OCI-LY1 (cell line): ENCODE data around the gene NEUROD2.

Experiments
- CTCF ChIP-seq: fragments of 200-600 bp; sonication (generic), shearing (Covaris generic); IDR thresholded peaks from 2 replicates; pipeline ENCODE4 v1.5.1; 2017; ENCODE audit warnings: mild to moderate bottlenecking, antibody characterized with exemption, low read length, moderate library complexity, mixed read lengths
- EZH2 ChIP-seq: fragments of 200-600 bp; sonication (generic), shearing (Covaris generic); IDR thresholded peaks from 2 replicates; pipeline ENCODE4 v1.8.0; 2017; ENCODE audit warnings: borderline replicate concordance, mixed run types, mild to moderate bottlenecking, antibody characterized with exemption, low read length, moderate library complexity, mixed read lengths

DNA sequence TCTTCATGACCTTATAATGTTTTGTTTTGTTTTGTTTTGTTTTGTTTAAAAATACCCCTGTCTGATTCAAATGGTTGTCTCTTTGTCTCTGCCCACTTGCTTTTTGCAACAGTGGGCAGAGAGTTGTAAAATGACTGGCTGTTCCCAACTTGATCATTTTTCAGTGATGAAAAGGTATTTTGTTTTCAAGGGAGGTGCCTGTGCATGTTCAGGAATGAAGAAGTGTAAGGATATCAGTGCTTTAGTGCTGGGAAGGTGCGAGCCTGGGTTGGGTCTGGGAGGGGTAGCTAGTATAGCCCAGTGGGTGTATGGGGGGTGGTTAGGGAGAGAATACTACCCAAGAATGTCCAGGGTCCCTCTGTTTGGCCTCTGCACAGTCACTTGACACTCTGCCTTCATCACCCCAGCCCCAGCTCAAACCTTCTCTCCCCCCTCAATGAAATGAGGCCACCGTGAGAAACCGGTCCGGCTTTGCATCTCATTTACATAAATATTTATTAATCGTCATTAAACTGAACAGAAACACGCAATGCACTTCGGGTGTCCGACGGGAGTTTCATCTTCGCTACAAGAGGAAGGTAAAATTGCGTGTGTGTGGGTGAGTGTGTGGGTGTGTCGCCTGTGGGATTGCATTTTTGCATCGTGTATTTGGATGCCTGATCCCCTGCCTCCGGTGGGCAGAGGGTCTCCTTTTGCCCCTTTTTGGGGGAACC is 4.3 kb downstream of the NEUROD2 start:
- TF ChIP-seq CTCF (no peak), EZH2 (no peak)
